ENCODE results near the gene SPP2.

The SPP2 gene

GRCh38 chr2:234050455-234051135, at the start of gene SPP2:
TSS of gene SPP2 (plus strand) at chr2:234050702. CDS start at chr2:234050787, 85 bp downstream.
- Histone ChIP-seq H3K4me3 (ENCODE audit: low read length) (no peak within 1 kb of the TSS), H2AFZ (ENCODE audit: low read depth, low read length) (no peak within 1 kb of the TSS), H3K27me3 (ENCODE audit: insufficient read depth, low read length) (no peaks in the 10 kb centered on the region), H3K4me1 (ENCODE audit: insufficient read depth, low read length) (no peaks in the 10 kb centered on the region), H3K36me3 (ENCODE audit: insufficient read depth, low read length) (no peaks in the 10 kb centered on the region), H3K9me3 (ENCODE audit: low read length) (no peaks in the 10 kb centered on the region)

DNA sequence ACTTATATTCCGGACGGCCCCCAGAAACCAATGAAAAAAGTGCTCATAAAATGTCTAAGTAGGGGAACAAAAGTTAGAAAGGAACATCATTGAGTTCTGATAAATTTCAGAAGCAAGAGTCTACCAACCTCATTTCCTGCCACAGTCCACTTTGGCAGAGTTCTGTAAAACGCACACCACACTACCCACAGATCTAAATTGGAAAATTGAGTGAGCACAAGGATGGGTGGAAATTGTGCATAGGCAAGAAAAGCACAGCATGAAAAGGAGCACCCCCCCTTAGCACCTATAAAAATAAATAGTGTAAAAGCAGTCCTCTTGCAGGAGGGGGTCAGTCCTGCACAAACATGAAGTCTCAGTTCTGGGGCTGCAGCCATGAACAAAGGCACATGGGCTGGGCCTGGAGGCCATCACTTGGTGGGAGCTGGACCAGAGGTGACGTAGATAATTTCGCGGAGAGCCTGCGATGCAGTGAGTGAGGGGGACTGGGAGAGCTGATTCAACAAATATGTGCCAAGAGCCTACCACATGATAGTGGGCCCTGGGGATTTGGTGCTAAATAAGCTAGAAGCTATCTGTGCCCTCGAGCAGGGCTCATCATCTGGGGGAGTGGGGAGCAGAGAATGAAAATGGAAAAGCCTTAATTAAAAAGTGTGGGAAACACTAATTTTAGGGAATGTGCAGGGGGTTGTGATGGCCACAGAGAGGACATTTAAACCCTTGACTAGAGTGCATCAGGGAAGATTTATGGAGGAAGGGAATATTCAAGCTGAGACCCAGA, 48.9 kb upstream of the SPP2 start:
- H3K36me3 ChIP-seq (ENCODE audit: insufficient read depth, low read length) = no peaks in the 10 kb centered on the region
- H3K27me3 ChIP-seq (ENCODE audit: insufficient read depth, low read length) = peaks cover 3% of the 10 kb centered on the region
- H3K9me3 ChIP-seq (ENCODE audit: low read length) = no peaks in the 10 kb centered on the region
- H3K4me1 ChIP-seq (ENCODE audit: insufficient read depth, low read length) = no peaks in the 10 kb centered on the region
- H3K4me3 ChIP-seq (ENCODE audit: low read length) = no peak overlapping the region
- no peak overlapping the region for H2AFZ ChIP-seq (ENCODE audit: low read depth, low read length)

DNA sequence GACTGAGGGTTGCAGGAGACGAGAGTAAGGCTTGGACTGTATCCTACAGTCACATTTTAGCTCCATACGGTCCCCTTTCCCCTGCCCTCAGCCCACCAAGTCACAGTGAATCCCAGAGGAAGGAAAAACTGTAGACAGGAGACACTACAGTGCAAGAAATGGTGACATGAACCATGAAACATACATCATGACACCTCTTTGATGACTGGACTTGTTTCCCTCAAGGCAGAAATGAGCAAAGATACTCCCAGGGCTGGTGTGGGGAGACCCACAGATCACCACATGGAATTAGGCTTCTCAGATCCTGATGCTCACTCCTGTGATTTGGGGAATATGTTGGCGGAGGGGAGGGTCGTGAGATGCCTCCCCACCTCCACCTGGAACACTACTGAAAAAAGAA, 48.2 kb upstream of the SPP2 start:
- Histone ChIP-seq H3K36me3 (ENCODE audit: insufficient read depth, low read length) (no peaks in the 10 kb centered on the region), H3K4me3 (ENCODE audit: low read length) (no peak overlapping the region), H2AFZ (ENCODE audit: low read depth, low read length) (no peak overlapping the region), H3K27me3 (ENCODE audit: insufficient read depth, low read length) (peaks cover 3% of the 10 kb centered on the region), H3K9me3 (ENCODE audit: low read length) (no peaks in the 10 kb centered on the region), H3K4me1 (ENCODE audit: insufficient read depth, low read length) (no peaks in the 10 kb centered on the region)

DNA sequence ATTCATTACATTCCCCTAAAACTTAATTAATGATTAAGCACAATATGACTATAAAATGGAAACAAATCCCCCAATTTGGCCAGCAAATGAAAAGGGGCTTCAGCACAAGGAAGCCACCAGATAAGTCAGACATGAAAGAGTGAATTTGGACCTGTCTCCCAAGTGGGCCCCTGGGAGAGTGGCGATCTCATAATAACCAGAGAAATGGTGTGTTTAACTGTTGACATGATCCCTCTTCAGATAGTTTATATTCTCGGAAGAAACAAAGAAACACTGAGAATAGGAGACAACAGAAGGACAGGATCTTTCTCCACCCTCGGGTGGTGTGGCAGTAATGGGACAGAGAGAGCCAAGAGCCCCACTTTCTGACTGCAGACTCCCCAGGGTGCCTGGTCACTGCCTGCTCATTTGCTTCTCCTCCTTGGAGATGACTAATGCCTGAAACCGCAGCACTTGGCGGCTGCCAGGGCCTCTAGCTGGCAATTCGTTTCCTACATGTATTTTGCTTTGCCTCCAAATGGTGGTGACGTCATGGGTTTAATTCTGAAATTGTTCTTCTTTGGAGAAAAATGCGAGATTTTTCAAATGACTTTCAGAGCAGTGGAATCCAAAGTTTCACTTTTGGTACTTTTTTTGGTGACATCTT, 46.4 kb upstream of the SPP2 start:
- Histone ChIP-seq H3K27me3 (ENCODE audit: insufficient read depth, low read length) (peaks cover 3% of the 10 kb centered on the region), H3K4me1 (ENCODE audit: insufficient read depth, low read length) (no peaks in the 10 kb centered on the region), H2AFZ (ENCODE audit: low read depth, low read length) (no peak overlapping the region), H3K9me3 (ENCODE audit: low read length) (no peaks in the 10 kb centered on the region), H3K36me3 (ENCODE audit: insufficient read depth, low read length) (no peaks in the 10 kb centered on the region), H3K4me3 (ENCODE audit: low read length) (no peak overlapping the region)

DNA sequence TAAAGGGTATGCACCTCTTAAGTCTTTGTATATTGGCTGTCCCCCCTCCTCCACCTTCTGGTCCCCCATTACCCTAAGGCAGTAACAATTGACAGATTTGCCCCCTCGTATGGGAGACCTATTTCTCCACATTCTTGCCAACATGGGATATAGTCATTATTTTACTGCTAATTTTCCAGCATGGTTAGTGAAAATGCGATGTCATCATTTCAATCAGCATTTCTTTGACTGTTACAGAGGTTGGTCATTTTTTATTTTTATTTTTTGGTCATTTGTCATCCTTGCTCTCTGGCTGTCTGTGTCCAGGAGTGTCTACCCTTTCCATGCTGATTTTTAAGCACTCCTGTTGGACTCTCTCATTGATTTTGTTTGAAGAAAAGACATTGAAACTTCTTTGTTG, 45.4 kb upstream of the SPP2 start:
- peaks cover 3% of the 10 kb centered on the region for H3K27me3 ChIP-seq (ENCODE audit: insufficient read depth, low read length)
- no peaks in the 10 kb centered on the region for H3K36me3 ChIP-seq (ENCODE audit: insufficient read depth, low read length)
- H3K9me3 ChIP-seq (ENCODE audit: low read length) = no peaks in the 10 kb centered on the region
- no peaks in the 10 kb centered on the region for H3K4me1 ChIP-seq (ENCODE audit: insufficient read depth, low read length)
- H2AFZ ChIP-seq (ENCODE audit: low read depth, low read length) = no peak overlapping the region
- H3K4me3 ChIP-seq (ENCODE audit: low read length) = no peak overlapping the region

- Histone ChIP-seq H3K9me3 (ENCODE audit: low read length) (no peaks in the 10 kb centered on the region), H3K27me3 (ENCODE audit: insufficient read depth, low read length) (peaks cover 3% of the 10 kb centered on the region), H3K36me3 (ENCODE audit: insufficient read depth, low read length) (no peaks in the 10 kb centered on the region), H3K4me1 (ENCODE audit: insufficient read depth, low read length) (no peaks in the 10 kb centered on the region), H2AFZ (ENCODE audit: low read depth, low read length) (no peak overlapping the region), H3K4me3 (ENCODE audit: low read length) (no peak overlapping the region)
Measured at GRCh38 chr2:234006501-234006900, 44.0 kb upstream of the SPP2 start.

DNA sequence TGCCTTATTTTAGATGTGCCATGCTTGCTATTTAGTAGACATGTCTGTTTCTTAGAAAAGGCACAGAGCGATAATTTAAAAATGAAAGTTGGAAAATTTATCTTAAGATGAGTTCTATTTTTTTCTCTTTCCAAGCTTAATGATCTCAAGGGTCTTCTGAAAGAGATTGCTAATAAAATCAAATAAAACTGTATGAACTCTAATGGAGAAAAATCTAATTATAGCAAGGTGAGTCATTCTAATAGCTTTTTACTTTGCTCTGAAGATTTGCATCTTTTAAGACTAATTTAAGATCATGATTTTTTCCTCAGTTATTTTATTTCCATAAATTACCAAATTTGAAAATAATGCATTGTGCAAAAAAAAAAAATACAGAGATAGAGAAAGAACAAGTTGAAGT, 36.1 kb upstream of the SPP2 start:
- no peaks in the 10 kb centered on the region for H3K4me1 ChIP-seq (ENCODE audit: insufficient read depth, low read length)
- H3K36me3 ChIP-seq (ENCODE audit: insufficient read depth, low read length) = no peaks in the 10 kb centered on the region
- H2AFZ ChIP-seq (ENCODE audit: low read depth, low read length) = no peak overlapping the region
- no peaks in the 10 kb centered on the region for H3K9me3 ChIP-seq (ENCODE audit: low read length)
- H3K4me3 ChIP-seq (ENCODE audit: low read length) = no peak overlapping the region
- H3K27me3 ChIP-seq (ENCODE audit: insufficient read depth, low read length) = no peaks in the 10 kb centered on the region

- Histone ChIP-seq H3K4me3 (ENCODE audit: low read length) (no peak overlapping the region), H3K36me3 (ENCODE audit: insufficient read depth, low read length) (no peaks in the 10 kb centered on the region), H3K27me3 (ENCODE audit: insufficient read depth, low read length) (no peaks in the 10 kb centered on the region), H3K9me3 (ENCODE audit: low read length) (no peaks in the 10 kb centered on the region), H3K4me1 (ENCODE audit: insufficient read depth, low read length) (no peaks in the 10 kb centered on the region), H2AFZ (ENCODE audit: low read depth, low read length) (no peak overlapping the region)
Measured at GRCh38 chr2:234015861-234016260, 34.6 kb upstream of the SPP2 start.

- H3K4me3 ChIP-seq (ENCODE audit: low read length) = no peak overlapping the region
Measured at GRCh38 chr2:234019896-234020295, 30.6 kb upstream of the SPP2 start.

GRCh38 chr2:234020332-234020731, 30.2 kb upstream of the SPP2 start:
- H3K4me1 ChIP-seq (ENCODE audit: insufficient read depth, low read length) = no peaks in the 10 kb centered on the region
- no peaks in the 10 kb centered on the region for H3K27me3 ChIP-seq (ENCODE audit: insufficient read depth, low read length)
- no peak overlapping the region for H2AFZ ChIP-seq (ENCODE audit: low read depth, low read length)
- no peak overlapping the region for H3K4me3 ChIP-seq (ENCODE audit: low read length)
- no peaks in the 10 kb centered on the region for H3K9me3 ChIP-seq (ENCODE audit: low read length)
- H3K36me3 ChIP-seq (ENCODE audit: insufficient read depth, low read length) = no peaks in the 10 kb centered on the region

More at GRCh38 chr2:234019896-234020295, 30.6 kb upstream of the SPP2 start:
- no peak overlapping the region for H2AFZ ChIP-seq (ENCODE audit: low read depth, low read length)
- no peaks in the 10 kb centered on the region for H3K9me3 ChIP-seq (ENCODE audit: low read length)
- H3K36me3 ChIP-seq (ENCODE audit: insufficient read depth, low read length) = no peaks in the 10 kb centered on the region
- H3K4me1 ChIP-seq (ENCODE audit: insufficient read depth, low read length) = no peaks in the 10 kb centered on the region
- no peaks in the 10 kb centered on the region for H3K27me3 ChIP-seq (ENCODE audit: insufficient read depth, low read length)

DNA sequence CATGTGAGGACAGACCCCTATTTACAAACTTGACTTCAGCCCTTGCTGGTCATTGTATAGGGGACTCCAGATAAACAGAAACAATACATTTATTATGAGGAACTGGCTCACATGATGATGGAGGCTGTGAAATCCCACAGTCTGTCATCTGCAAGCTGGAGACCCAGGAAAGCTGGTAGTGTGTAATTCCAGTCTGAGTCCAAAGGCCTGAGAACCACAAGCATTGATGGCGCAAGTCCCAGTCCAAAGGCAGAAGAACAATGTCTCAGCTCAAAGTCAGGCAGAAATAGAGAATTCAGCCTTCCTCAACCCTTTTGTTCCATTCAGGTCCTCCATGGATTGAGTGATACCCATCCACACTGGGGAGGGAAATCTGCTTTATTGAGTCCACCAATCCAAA, 28.1 kb upstream of the SPP2 start:
- H2AFZ ChIP-seq (ENCODE audit: low read depth, low read length) = no peak overlapping the region
- no peaks in the 10 kb centered on the region for H3K9me3 ChIP-seq (ENCODE audit: low read length)
- peaks cover 4% of the 10 kb centered on the region for H3K4me1 ChIP-seq (ENCODE audit: insufficient read depth, low read length)
- no peaks in the 10 kb centered on the region for H3K27me3 ChIP-seq (ENCODE audit: insufficient read depth, low read length)
- H3K4me3 ChIP-seq (ENCODE audit: low read length) = no peak overlapping the region
- H3K36me3 ChIP-seq (ENCODE audit: insufficient read depth, low read length) = no peaks in the 10 kb centered on the region

DNA sequence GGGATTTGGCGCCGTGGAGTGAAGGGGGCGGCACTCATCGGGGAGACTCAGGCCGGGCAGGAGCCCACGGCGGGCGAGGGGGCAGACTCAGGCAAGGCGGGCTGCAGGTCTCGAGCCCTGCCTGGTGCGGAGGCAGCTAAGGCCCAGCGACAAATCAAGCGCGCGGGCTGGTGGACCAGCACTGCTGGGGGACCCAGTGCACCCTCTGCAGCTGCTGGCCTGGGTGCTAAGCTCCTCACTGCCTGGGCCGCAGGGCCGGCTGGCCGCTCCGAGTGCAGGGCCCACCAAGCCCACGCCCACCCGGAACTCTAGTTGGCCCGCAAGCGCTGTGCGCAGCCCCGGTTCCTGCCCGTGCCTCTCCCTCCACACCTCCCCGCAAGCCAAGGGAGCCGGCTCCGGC, 26.2 kb upstream of the SPP2 start:
- H2AFZ ChIP-seq (ENCODE audit: low read depth, low read length) = no peak overlapping the region
- H3K4me3 ChIP-seq (ENCODE audit: low read length) = no peak overlapping the region
- no peaks in the 10 kb centered on the region for H3K9me3 ChIP-seq (ENCODE audit: low read length)
- no peaks in the 10 kb centered on the region for H3K36me3 ChIP-seq (ENCODE audit: insufficient read depth, low read length)
- H3K4me1 ChIP-seq (ENCODE audit: insufficient read depth, low read length) = peaks cover 4% of the 10 kb centered on the region
- no peaks in the 10 kb centered on the region for H3K27me3 ChIP-seq (ENCODE audit: insufficient read depth, low read length)

GRCh38 chr2:234025466-234025865, 25.0 kb upstream of the SPP2 start:
- H3K36me3 ChIP-seq (ENCODE audit: insufficient read depth, low read length) = no peaks in the 10 kb centered on the region
- H3K4me1 ChIP-seq (ENCODE audit: insufficient read depth, low read length) = peaks cover 4% of the 10 kb centered on the region
- no peaks in the 10 kb centered on the region for H3K9me3 ChIP-seq (ENCODE audit: low read length)
- no peaks in the 10 kb centered on the region for H3K27me3 ChIP-seq (ENCODE audit: insufficient read depth, low read length)
- no peak overlapping the region for H2AFZ ChIP-seq (ENCODE audit: low read depth, low read length)
- H3K4me3 ChIP-seq (ENCODE audit: low read length) = no peak overlapping the region
